Peyer's patch (tissue), 4 donors: ENCODE data around the gene RNGTT. TPM values are rescaled to one million over a fixed set of nuclear protein-coding genes. Genes with fewer than 3 reads are reported as not detected.

Experiments
- DNase-seq, 3 donors: peaks; one replicate each; pipeline ENCODE4 v3.0.0-alpha.2; 2017 to 2019
- H3K27ac ChIP-seq, 4 donors: fragments of 200-600 bp; sonication (generic); one replicate each; pipeline ENCODE4 v1.5.1; 2016 to 2019
- H3K27me3 ChIP-seq, 2 donors: fragments of 200-600 bp; sonication (generic); one replicate each; pipeline ENCODE4 v1.5.1; 2019
- H3K36me3 ChIP-seq, 3 donors: fragments of 200-600 bp; sonication (generic); one replicate each; pipeline ENCODE4 v1.5.1; 2016 to 2019
- H3K4me1 ChIP-seq, 4 donors: fragments of 200-600 bp; sonication (generic); one replicate each; pipeline ENCODE4 v1.5.1; 2016 to 2019
- H3K4me3 ChIP-seq, 4 donors: fragments of 200-600 bp; sonication (generic); 1 replicate in 3 of 4; 2 replicates in 1 of 4; pipeline ENCODE4 v1.5.1; 2016 to 2019; ENCODE audit warnings: mild to moderate bottlenecking in 1 of 4
- H3K9me3 ChIP-seq, 4 donors: fragments of 200-600 bp; sonication (generic); one replicate each; pipeline ENCODE4 v1.5.1; 2016 to 2019; ENCODE audit warnings: mild to moderate bottlenecking in 1 of 4
- POLR2A ChIP-seq, 2 donors: fragments of 450-650 bp; IDR thresholded peaks; one replicate each; pipeline ENCODE4 v1.5.1; 2017; ENCODE audit warnings: antibody characterized with exemption in 2 of 2, mild to moderate bottlenecking in 2 of 2, moderate library complexity in 2 of 2
- total RNA-seq, 4 donors: library from RNA; depleted of rRNA; stranded (reverse); fragments of >200 nt; gene quantifications; one replicate each; pipeline ENCODE4 v1.1.0, GENCODE V29; 2016
- TF ChIP-seq, protein P1 (sequence below), 6 experiments: fragments of 450-650 bp in 4 of 6; fragments of 200-600 bp in 2 of 6; sonication (generic) in 1 of 6; IDR thresholded peaks; one replicate each; pipeline ENCODE4 v1.5.1; 2017 to 2019; ENCODE audit warnings: antibody characterized with exemption in 6 of 6, mild to moderate bottlenecking in 3 of 6, moderate library complexity in 1 of 6

The RNGTT gene
- total RNA-seq, 4 donors from 2014 or later: 12.7 to 44.6 (median 18.5) TPM

GRCh38 chr6:88823998-88824397 is 139.4 kb downstream of the RNGTT start:
- Histone ChIP-seq H3K4me1 (no peaks in the 10 kb centered on the region), H3K36me3 (no peaks in the 10 kb centered on the region), H3K9me3 (no peaks in the 10 kb centered on the region), H3K27me3 (no peaks in the 10 kb centered on the region), H3K4me3 (no peak overlapping the region), H3K27ac (no peak overlapping the region)
- TF ChIP-seq, protein P1, sequence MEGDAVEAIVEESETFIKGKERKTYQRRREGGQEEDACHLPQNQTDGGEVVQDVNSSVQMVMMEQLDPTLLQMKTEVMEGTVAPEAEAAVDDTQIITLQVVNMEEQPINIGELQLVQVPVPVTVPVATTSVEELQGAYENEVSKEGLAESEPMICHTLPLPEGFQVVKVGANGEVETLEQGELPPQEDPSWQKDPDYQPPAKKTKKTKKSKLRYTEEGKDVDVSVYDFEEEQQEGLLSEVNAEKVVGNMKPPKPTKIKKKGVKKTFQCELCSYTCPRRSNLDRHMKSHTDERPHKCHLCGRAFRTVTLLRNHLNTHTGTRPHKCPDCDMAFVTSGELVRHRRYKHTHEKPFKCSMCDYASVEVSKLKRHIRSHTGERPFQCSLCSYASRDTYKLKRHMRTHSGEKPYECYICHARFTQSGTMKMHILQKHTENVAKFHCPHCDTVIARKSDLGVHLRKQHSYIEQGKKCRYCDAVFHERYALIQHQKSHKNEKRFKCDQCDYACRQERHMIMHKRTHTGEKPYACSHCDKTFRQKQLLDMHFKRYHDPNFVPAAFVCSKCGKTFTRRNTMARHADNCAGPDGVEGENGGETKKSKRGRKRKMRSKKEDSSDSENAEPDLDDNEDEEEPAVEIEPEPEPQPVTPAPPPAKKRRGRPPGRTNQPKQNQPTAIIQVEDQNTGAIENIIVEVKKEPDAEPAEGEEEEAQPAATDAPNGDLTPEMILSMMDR (IDR thresholded peaks at IDR 0.05): no peak
- no peak for TF ChIP-seq POLR2A (IDR thresholded peaks at IDR 0.05)
- DNase-seq: no peak

GRCh38 chr6:88815491-88815890 is 147.9 kb downstream of the RNGTT start:
- Histone ChIP-seq H3K27ac (no peak overlapping the region), H3K9me3 (no peaks in the 10 kb centered on the region)
- TF ChIP-seq, protein P1 (IDR thresholded peaks at IDR 0.05): no peak
- TF ChIP-seq POLR2A (IDR thresholded peaks at IDR 0.05): no peak

GRCh38 chr6:88814909-88815308 is 148.5 kb downstream of the RNGTT start:
- Histone ChIP-seq H3K9me3 (no peaks in the 10 kb centered on the region), H3K36me3 (no peaks in the 10 kb centered on the region), H3K4me1 (no peaks in the 10 kb centered on the region), H3K27me3 (no peaks in the 10 kb centered on the region), H3K4me3 (no peak overlapping the region), H3K27ac (no peak overlapping the region)
- TF ChIP-seq, protein P1 (IDR thresholded peaks at IDR 0.05): no peak
- TF ChIP-seq POLR2A (IDR thresholded peaks at IDR 0.05): no peak
- peak in 1 of 3 donors; percentile 50 for DNase-seq

More at GRCh38 chr6:88815491-88815890, 147.9 kb downstream of the RNGTT start:
- Histone ChIP-seq H3K4me1 (no peaks in the 10 kb centered on the region), H3K27me3 (no peaks in the 10 kb centered on the region), H3K4me3 (no peak overlapping the region), H3K36me3 (no peaks in the 10 kb centered on the region)
- DNase-seq: no peak

GRCh38 chr6:88813045-88813444 is 150.4 kb downstream of the RNGTT start:
- DNase-seq: no peak
- no peaks in the 10 kb centered on the region for H3K9me3 ChIP-seq
- no peak for TF ChIP-seq POLR2A (IDR thresholded peaks at IDR 0.05)
- TF ChIP-seq, protein P1 (IDR thresholded peaks at IDR 0.05): no peak
- H3K4me1 ChIP-seq: no peaks in the 10 kb centered on the region
- H3K27ac ChIP-seq: no peak overlapping the region
- no peaks in the 10 kb centered on the region for H3K27me3 ChIP-seq
- H3K4me3 ChIP-seq: no peak overlapping the region
- no peaks in the 10 kb centered on the region for H3K36me3 ChIP-seq

- DNase-seq: no peak
- TF ChIP-seq, protein P1 (IDR thresholded peaks at IDR 0.05): no peak
- no peak for TF ChIP-seq POLR2A (IDR thresholded peaks at IDR 0.05)
- no peaks in the 10 kb centered on the region for H3K27me3 ChIP-seq
Measured at GRCh38 chr6:88810701-88811100, 152.7 kb downstream of the RNGTT start.

GRCh38 chr6:88810089-88810488 is 153.3 kb downstream of the RNGTT start:
- no peaks in the 10 kb centered on the region for H3K4me1 ChIP-seq
- no peak overlapping the region for H3K4me3 ChIP-seq
- H3K27ac ChIP-seq: no peak overlapping the region
- H3K9me3 ChIP-seq: no peaks in the 10 kb centered on the region
- H3K36me3 ChIP-seq: no peaks in the 10 kb centered on the region
- TF ChIP-seq, protein P1 (IDR thresholded peaks at IDR 0.05): no peak
- no peak for TF ChIP-seq POLR2A (IDR thresholded peaks at IDR 0.05)
- no peaks in the 10 kb centered on the region for H3K27me3 ChIP-seq
- no peak for DNase-seq

More at GRCh38 chr6:88810701-88811100, 152.7 kb downstream of the RNGTT start:
- H3K27ac ChIP-seq: no peak overlapping the region
- no peaks in the 10 kb centered on the region for H3K36me3 ChIP-seq
- H3K9me3 ChIP-seq: no peaks in the 10 kb centered on the region
- H3K4me3 ChIP-seq: no peak overlapping the region
- H3K4me1 ChIP-seq: no peaks in the 10 kb centered on the region
